ENCODE measurements around the gene KRTAP20-1. TPM values are rescaled to one million over a fixed set of nuclear protein-coding genes. Genes with fewer than 3 reads are reported as not detected.

The KRTAP20-1 gene, protein sequence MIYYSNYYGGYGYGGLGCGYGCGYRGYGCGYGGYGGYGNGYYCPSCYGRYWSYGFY
- polyA plus RNA-seq (2013, experiment 1 of 2): not detected
- polyA plus RNA-seq (2013, experiment 2 of 2): not detected

DNA sequence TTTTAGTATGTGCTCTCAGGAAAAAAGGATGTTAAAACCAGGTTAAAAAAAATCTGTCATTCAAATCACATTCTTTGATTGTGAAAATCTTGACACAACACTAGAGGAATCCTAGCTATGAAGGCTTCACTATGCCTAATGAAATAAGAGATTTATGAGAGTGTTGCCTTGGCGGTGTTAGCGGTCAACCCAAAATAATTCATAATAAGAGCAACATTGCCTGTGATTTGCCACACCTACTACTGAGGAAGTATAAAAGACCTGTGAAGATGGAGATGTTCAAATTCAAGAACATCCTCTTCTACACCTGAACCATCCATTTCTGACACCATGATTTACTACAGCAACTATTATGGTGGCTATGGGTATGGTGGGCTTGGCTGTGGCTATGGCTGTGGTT is at the start of gene KRTAP20-1:
TSS of gene KRTAP20-1 (plus strand) at position 301 of the 400 bp plus-strand sequence. CDS start at position 331, 30 bp downstream.
- no CpG with 5 or more reads among the region's 2 CpGs for WGBS, 2 experiments (ENCODE audit: insufficient coverage in 2 of 2)
- H3K36me3 ChIP-seq (ENCODE audit: control insufficient read depth, insufficient read depth, low read length): no peaks in the 10 kb centered on the region
- no peak within 1 kb of the TSS for H3K27ac ChIP-seq (ENCODE audit: low read depth, low read length, severe bottlenecking)
- H3K4me1 ChIP-seq (ENCODE audit: control insufficient read depth, insufficient read depth, low read length, poor library complexity, severe bottlenecking): no peaks in the 10 kb centered on the region
- no peaks in the 10 kb centered on the region for H3K9me3 ChIP-seq (ENCODE audit: control insufficient read depth, low read length)
- H3K4me3 ChIP-seq (ENCODE audit: extremely low read depth, insufficient read depth, low read length, poor library complexity, severe bottlenecking): no peak within 1 kb of the TSS

DNA sequence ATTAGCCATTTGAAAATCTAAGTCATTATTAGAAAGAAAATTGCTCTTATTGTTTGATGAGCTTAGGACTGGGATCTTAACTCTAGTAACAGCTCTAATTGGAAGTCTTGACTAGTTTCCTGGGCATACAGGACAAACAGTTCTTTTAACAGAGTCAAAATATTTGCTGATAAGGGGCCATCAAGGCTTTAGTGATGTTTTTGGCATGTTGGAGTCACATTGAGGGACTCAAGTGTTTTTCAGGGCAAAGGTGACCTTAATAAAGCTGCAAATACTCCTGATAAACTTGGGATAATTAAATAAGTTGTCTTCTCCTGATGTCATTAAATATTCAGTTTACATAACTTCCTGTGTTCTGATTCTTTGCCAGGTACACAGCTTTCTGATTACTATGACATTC is 48.6 kb upstream of the KRTAP20-1 start:
- Histone ChIP-seq H3K4me3 (ENCODE audit: extremely low read depth, insufficient read depth, low read length, poor library complexity, severe bottlenecking) (no peak overlapping the region), H3K36me3 (ENCODE audit: control insufficient read depth, insufficient read depth, low read length) (no peaks in the 10 kb centered on the region), H3K9me3 (ENCODE audit: control insufficient read depth, low read length) (no peaks in the 10 kb centered on the region), H3K4me1 (ENCODE audit: control insufficient read depth, insufficient read depth, low read length, poor library complexity, severe bottlenecking) (no peaks in the 10 kb centered on the region), H3K27ac (ENCODE audit: low read depth, low read length, severe bottlenecking) (no peak overlapping the region)

DNA sequence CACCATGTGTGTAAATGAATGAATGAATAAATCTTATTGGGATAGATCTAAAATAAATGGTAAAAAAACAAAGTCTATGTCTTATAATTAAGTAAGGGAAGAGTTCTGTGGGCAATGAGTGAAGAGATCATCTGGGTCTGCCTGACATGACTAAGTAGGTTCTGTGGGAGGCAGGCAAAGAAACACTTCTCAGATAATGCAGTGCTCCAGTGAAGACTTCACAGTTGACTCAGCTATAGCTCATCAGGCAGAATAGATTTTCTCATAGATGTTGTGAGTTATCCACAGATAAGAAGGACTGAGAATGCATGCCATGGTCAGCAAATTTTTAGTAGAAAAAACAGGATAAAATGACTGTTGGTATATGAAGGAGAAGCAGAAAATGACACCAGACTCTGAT is 38.5 kb upstream of the KRTAP20-1 start:
- no peak overlapping the region for H3K27ac ChIP-seq (ENCODE audit: low read depth, low read length, severe bottlenecking)
- H3K4me1 ChIP-seq (ENCODE audit: control insufficient read depth, insufficient read depth, low read length, poor library complexity, severe bottlenecking): no peaks in the 10 kb centered on the region
- H3K36me3 ChIP-seq (ENCODE audit: control insufficient read depth, insufficient read depth, low read length): no peaks in the 10 kb centered on the region
- no peaks in the 10 kb centered on the region for H3K9me3 ChIP-seq (ENCODE audit: control insufficient read depth, low read length)
- H3K4me3 ChIP-seq (ENCODE audit: extremely low read depth, insufficient read depth, low read length, poor library complexity, severe bottlenecking): no peak overlapping the region

DNA sequence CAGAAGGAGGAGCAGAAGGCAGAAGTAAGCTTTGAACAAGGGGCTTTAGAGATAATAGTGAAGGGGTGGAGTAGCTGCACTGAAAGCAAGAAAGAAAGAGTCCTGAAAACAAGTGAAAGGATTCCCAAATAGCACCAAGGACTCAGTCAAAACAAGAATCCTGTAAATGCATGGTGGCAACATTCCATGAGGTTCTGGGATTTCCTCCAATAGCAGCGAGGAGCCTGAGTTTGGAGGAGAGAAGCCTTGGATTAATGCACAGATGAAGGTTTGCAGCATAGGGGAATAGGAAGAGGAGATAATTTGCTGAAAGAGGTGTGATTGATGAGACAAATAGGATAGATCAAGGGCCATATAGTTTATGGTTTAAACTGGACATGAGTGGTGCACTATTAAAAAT is 36.9 kb upstream of the KRTAP20-1 start:
- Histone ChIP-seq H3K27ac (ENCODE audit: low read depth, low read length, severe bottlenecking) (no peak overlapping the region), H3K36me3 (ENCODE audit: control insufficient read depth, insufficient read depth, low read length) (no peaks in the 10 kb centered on the region), H3K4me1 (ENCODE audit: control insufficient read depth, insufficient read depth, low read length, poor library complexity, severe bottlenecking) (no peaks in the 10 kb centered on the region), H3K9me3 (ENCODE audit: control insufficient read depth, low read length) (no peaks in the 10 kb centered on the region), H3K4me3 (ENCODE audit: extremely low read depth, insufficient read depth, low read length, poor library complexity, severe bottlenecking) (no peak overlapping the region)
- WGBS, 2 experiments (ENCODE audit: insufficient coverage in 2 of 2): 67 to 69% methylated on average over 1 of the region's 1 CpG

DNA sequence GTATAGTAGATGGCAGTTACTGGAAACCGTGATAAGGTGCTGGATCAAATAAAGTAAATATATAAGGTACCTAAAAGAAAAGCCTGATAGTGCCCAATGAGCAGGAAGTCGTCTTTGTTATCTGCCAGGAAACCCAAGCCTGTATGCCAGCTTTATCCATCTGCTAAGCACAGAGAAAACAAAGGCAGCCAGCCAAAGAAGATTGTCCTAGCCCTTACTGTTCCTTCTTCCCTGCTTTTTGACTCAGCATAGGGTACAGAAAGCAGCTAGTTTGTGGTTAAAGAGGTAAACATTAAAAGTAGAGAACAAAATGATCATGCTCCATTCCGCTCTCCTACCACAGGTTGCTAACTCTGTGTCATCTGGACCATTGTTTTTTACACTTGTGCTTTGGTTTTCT is 36.1 kb upstream of the KRTAP20-1 start:
- 72% methylated on average over 2 of the region's 3 CpGs; no CpG with 5 or more reads in 1 of the 2 experiments for WGBS, 2 experiments (ENCODE audit: insufficient coverage in 2 of 2)
- no peak overlapping the region for H3K4me3 ChIP-seq (ENCODE audit: extremely low read depth, insufficient read depth, low read length, poor library complexity, severe bottlenecking)
- H3K27ac ChIP-seq (ENCODE audit: low read depth, low read length, severe bottlenecking): no peak overlapping the region
- H3K36me3 ChIP-seq (ENCODE audit: control insufficient read depth, insufficient read depth, low read length): no peaks in the 10 kb centered on the region
- H3K4me1 ChIP-seq (ENCODE audit: control insufficient read depth, insufficient read depth, low read length, poor library complexity, severe bottlenecking): no peaks in the 10 kb centered on the region
- no peaks in the 10 kb centered on the region for H3K9me3 ChIP-seq (ENCODE audit: control insufficient read depth, low read length)

DNA sequence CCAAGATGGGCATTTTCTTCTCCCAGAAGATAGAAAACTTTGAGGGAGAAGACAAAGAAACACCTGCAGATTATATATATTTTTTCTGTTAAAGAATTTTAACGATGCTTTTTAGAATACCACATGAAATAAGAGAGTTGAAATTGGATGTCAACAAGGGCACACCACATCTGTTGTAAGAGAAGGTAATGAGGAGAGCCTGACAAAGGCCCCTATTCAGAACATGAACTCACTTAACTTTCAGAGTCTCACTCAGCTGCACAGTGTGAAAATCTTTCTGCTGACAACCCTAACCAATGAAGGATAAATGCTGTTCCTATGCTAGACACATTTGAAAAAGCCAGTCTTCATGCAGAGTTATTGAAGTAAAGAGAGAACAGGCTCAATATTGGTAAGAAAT is 33.4 kb upstream of the KRTAP20-1 start:
- Histone ChIP-seq H3K9me3 (ENCODE audit: control insufficient read depth, low read length) (no peaks in the 10 kb centered on the region), H3K36me3 (ENCODE audit: control insufficient read depth, insufficient read depth, low read length) (no peaks in the 10 kb centered on the region), H3K4me1 (ENCODE audit: control insufficient read depth, insufficient read depth, low read length, poor library complexity, severe bottlenecking) (no peaks in the 10 kb centered on the region), H3K27ac (ENCODE audit: low read depth, low read length, severe bottlenecking) (no peak overlapping the region), H3K4me3 (ENCODE audit: extremely low read depth, insufficient read depth, low read length, poor library complexity, severe bottlenecking) (no peak overlapping the region)
- WGBS, 2 experiments (ENCODE audit: insufficient coverage in 2 of 2): no CpG with 5 or more reads among the region's 1 CpG

DNA sequence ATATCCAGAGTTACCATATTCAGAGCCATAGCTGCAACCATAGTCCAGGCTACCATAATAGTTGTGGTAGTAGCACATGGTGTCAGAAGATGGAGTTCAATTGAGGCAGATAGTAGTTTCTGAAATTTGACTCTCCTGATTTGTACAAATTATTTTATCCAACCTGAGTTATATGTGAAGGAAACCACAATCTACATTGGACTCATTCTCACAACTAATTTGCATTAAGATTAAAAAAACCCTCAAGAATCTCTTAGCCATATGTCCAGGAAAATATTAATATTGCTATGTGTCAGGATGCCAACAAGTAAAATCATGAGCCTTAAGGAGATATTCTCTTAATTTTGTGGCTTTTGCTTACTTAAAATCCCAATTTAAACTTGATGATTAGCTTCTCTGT is 25.9 kb upstream of the KRTAP20-1 start, which contains the start of gene KRTAP22-2:
TSS of gene KRTAP22-2 (minus strand) at position 101 of the 400 bp plus-strand sequence.
- Histone ChIP-seq H3K4me3 (ENCODE audit: extremely low read depth, insufficient read depth, low read length, poor library complexity, severe bottlenecking) (no peak within 1 kb of the TSS), H3K9me3 (ENCODE audit: control insufficient read depth, low read length) (no peaks in the 10 kb centered on the region), H3K36me3 (ENCODE audit: control insufficient read depth, insufficient read depth, low read length) (no peaks in the 10 kb centered on the region), H3K27ac (ENCODE audit: low read depth, low read length, severe bottlenecking) (no peak within 1 kb of the TSS), H3K4me1 (ENCODE audit: control insufficient read depth, insufficient read depth, low read length, poor library complexity, severe bottlenecking) (no peaks in the 10 kb centered on the region)

DNA sequence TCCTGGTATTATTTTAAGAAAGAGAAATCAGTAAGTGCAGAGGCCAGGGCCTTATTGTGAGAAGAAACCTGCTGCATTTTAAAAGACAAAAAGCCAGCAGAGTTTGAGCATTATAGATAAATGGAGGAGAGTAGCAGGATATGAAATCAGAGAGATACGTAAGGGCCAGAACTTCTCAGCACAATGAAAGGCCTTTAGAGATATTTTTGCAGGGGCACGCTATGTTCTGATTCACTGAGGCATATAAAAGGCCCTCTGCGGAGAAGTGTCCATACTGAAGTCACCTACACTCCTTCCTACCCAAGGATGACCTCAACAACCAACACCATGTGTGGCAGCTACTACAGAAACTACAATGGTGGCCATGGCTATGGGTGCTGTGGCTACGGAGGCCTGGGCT is 24.1 kb upstream of the KRTAP20-1 start, which contains the start of gene KRTAP6-3:
TSS of gene KRTAP6-3 (plus strand) at position 301 of the 400 bp plus-strand sequence. CDS start at position 307, 6 bp downstream.
- WGBS, 2 experiments (ENCODE audit: insufficient coverage in 2 of 2): 77 to 86% methylated on average over 2 to 3 of the region's 4 CpGs
- H3K9me3 ChIP-seq (ENCODE audit: control insufficient read depth, low read length): no peaks in the 10 kb centered on the region
- no peak within 1 kb of the TSS for H3K4me3 ChIP-seq (ENCODE audit: extremely low read depth, insufficient read depth, low read length, poor library complexity, severe bottlenecking)
- H3K4me1 ChIP-seq (ENCODE audit: control insufficient read depth, insufficient read depth, low read length, poor library complexity, severe bottlenecking): no peaks in the 10 kb centered on the region
- H3K36me3 ChIP-seq (ENCODE audit: control insufficient read depth, insufficient read depth, low read length): no peaks in the 10 kb centered on the region
- H3K27ac ChIP-seq (ENCODE audit: low read depth, low read length, severe bottlenecking): no peak within 1 kb of the TSS

DNA sequence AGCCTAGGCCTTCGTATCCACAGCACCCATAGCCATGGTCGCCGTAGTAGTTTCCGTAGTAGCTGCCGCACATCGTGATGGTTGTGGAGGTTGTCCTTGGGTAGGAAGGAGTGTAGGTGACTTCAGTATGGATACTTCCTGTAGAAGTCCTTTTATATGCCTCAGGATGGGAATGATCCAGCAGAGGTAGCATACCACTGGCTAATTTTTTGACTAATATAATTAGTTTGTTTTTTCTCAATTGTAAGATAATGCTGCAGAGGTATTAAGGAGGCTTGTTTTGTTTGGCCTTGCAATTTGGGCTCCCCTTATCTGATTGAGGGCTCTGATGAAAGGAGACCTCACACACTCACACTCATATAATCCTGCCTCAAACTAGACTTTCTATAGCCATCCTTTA is 17.4 kb upstream of the KRTAP20-1 start, which contains the start of gene KRTAP6-2:
TSS of gene KRTAP6-2 (minus strand) at position 101 of the 400 bp plus-strand sequence. CDS start at position 73, 28 bp downstream.
- no peak within 1 kb of the TSS for H3K4me3 ChIP-seq (ENCODE audit: extremely low read depth, insufficient read depth, low read length, poor library complexity, severe bottlenecking)
- no peaks in the 10 kb centered on the region for H3K9me3 ChIP-seq (ENCODE audit: control insufficient read depth, low read length)
- no peak within 1 kb of the TSS for H3K27ac ChIP-seq (ENCODE audit: low read depth, low read length, severe bottlenecking)
- no peaks in the 10 kb centered on the region for H3K36me3 ChIP-seq (ENCODE audit: control insufficient read depth, insufficient read depth, low read length)
- 96 to 98% methylated on average over 5 to 6 of the region's 6 CpGs for WGBS, 2 experiments (ENCODE audit: insufficient coverage in 2 of 2)
- no peaks in the 10 kb centered on the region for H3K4me1 ChIP-seq (ENCODE audit: control insufficient read depth, insufficient read depth, low read length, poor library complexity, severe bottlenecking)

DNA sequence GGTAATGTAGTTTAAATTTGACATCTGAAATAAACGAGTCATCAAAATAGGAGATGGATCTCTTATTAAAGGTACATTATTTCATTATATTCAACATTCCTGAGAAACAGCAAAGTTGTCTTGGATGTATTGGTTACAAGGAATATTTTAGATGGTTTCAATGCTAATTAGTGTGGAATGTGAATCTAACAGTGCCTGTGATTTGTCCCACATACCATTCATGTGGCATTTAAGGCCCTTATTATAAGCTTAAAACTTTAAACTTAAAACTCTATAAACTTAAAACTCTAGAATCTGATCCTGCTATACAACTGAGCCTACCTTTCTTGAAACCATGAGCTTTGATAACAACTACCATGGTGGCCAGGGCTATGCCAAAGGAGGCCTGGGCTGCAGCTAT is 15.4 kb upstream of the KRTAP20-1 start, which contains the start of gene KRTAP22-1:
TSS of gene KRTAP22-1 (plus strand) at position 301 of the 400 bp plus-strand sequence.
- Histone ChIP-seq H3K4me1 (ENCODE audit: control insufficient read depth, insufficient read depth, low read length, poor library complexity, severe bottlenecking) (no peaks in the 10 kb centered on the region), H3K4me3 (ENCODE audit: extremely low read depth, insufficient read depth, low read length, poor library complexity, severe bottlenecking) (no peak within 1 kb of the TSS), H3K9me3 (ENCODE audit: control insufficient read depth, low read length) (no peaks in the 10 kb centered on the region), H3K36me3 (ENCODE audit: control insufficient read depth, insufficient read depth, low read length) (no peaks in the 10 kb centered on the region), H3K27ac (ENCODE audit: low read depth, low read length, severe bottlenecking) (no peak within 1 kb of the TSS)
- WGBS, 2 experiments (ENCODE audit: insufficient coverage in 2 of 2): no CpG with 5 or more reads among the region's 1 CpG

DNA sequence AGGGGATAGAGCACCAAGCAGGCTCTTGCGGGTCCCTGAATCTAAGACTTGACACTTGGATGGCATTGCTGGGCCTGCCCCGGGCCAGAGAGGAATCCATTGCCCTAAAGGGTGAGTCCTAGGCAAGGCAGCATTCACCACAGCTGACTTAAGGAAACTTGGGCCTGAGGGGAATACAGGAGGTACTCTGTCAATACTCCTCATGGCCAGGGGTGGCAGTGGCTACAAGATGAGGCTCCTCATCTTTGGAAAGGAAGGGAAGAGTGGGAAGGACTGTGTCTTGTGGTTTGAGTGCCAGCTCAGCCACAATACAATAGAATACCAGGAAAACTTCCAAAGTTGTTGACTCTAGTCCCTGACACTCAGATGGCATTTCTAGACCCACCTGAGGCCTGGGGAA is 10.3 kb upstream of the KRTAP20-1 start:
- H3K27ac ChIP-seq (ENCODE audit: low read depth, low read length, severe bottlenecking): no peak overlapping the region
- H3K4me1 ChIP-seq (ENCODE audit: control insufficient read depth, insufficient read depth, low read length, poor library complexity, severe bottlenecking): no peaks in the 10 kb centered on the region
- WGBS, 2 experiments (ENCODE audit: insufficient coverage in 2 of 2): 69 to 87% methylated on average over 2 of the region's 2 CpGs
- no peak overlapping the region for H3K4me3 ChIP-seq (ENCODE audit: extremely low read depth, insufficient read depth, low read length, poor library complexity, severe bottlenecking)
- no peaks in the 10 kb centered on the region for H3K36me3 ChIP-seq (ENCODE audit: control insufficient read depth, insufficient read depth, low read length)
- no peaks in the 10 kb centered on the region for H3K9me3 ChIP-seq (ENCODE audit: control insufficient read depth, low read length)
